ENCODE measurements around the gene SYT17. TPM values are rescaled to one million over a fixed set of nuclear protein-coding genes. Genes with fewer than 3 reads are reported as not detected.

SYT17 gene
- total and polyA plus RNA-seq, 8 donors = 2.0 to 11.4 (median 2.7) TPM

DNA sequence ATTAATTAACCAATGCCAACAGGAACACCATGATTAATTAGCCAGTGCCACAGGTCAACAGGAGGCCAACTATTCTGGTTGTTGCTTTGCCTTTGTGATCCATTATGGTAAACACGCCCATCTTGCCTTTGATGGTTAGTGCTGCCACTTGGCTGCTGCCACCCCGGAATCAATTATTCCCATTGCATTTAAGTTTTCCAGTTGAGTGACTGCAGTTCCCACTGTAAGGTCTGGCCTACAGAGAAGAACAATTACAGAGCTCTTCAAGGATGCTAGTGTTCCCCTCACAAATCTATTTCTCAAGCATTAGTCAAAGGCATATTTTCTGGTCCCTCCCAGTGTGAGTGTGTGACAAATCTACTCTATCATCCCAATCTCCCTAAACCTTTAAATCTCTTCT is 110.4 kb downstream of the SYT17 start:
- no peak for FAIRE-seq
- no peak for DNase-seq
- no peaks in the 10 kb centered on the region for H3K4me1 ChIP-seq
- no peaks in the 10 kb centered on the region for H3K9me3 ChIP-seq
- WGBS, 2 donors = 74 to 81% methylated on average over 2 of the region's 2 CpGs
- no peaks in the 10 kb centered on the region for H3K36me3 ChIP-seq
- H3K4me3 ChIP-seq = no peak overlapping the region
- TF ChIP-seq, protein P1, sequence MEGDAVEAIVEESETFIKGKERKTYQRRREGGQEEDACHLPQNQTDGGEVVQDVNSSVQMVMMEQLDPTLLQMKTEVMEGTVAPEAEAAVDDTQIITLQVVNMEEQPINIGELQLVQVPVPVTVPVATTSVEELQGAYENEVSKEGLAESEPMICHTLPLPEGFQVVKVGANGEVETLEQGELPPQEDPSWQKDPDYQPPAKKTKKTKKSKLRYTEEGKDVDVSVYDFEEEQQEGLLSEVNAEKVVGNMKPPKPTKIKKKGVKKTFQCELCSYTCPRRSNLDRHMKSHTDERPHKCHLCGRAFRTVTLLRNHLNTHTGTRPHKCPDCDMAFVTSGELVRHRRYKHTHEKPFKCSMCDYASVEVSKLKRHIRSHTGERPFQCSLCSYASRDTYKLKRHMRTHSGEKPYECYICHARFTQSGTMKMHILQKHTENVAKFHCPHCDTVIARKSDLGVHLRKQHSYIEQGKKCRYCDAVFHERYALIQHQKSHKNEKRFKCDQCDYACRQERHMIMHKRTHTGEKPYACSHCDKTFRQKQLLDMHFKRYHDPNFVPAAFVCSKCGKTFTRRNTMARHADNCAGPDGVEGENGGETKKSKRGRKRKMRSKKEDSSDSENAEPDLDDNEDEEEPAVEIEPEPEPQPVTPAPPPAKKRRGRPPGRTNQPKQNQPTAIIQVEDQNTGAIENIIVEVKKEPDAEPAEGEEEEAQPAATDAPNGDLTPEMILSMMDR (IDR thresholded peaks at IDR 0.05) = no peak
- ATAC-seq = no peak
- intact Hi-C loops (cut with DNase I) = no loop called here
- no peak overlapping the region for H3K27ac ChIP-seq
- no peaks in the 10 kb centered on the region for H3K27me3 ChIP-seq

DNA sequence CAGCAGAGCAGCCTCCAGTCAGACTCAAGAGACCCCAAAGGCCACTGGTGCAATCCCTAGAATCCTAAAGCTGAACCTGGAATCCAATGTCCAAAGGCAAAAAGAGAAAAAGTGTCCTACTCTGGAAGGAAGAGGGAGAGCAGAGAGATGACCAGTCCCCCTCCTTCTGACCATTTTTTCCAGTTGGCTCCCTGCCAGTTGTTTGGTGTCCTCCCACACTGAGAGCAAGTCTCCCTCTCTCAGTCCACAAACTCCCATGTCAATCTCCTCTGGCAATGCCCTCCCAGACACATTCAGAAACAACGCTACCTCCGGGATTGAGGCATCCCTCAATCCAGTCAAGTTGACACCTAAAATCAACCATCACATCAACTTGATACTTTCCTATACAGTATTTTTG is 113.2 kb downstream of the SYT17 start:
- Histone ChIP-seq H3K27ac (no peak overlapping the region), H3K27me3 (no peaks in the 10 kb centered on the region), H3K4me1 (no peaks in the 10 kb centered on the region), H3K4me3 (no peak overlapping the region), H3K36me3 (no peaks in the 10 kb centered on the region), H3K9me3 (no peaks in the 10 kb centered on the region)
- no peak for DNase-seq
- no peak for ATAC-seq
- no peak for FAIRE-seq
- TF ChIP-seq, protein P1 (IDR thresholded peaks at IDR 0.05) = no peak
- WGBS, 2 donors = 77 to 86% methylated on average over 2 of the region's 2 CpGs
- intact Hi-C loops (cut with DNase I) = no loop called here

DNA sequence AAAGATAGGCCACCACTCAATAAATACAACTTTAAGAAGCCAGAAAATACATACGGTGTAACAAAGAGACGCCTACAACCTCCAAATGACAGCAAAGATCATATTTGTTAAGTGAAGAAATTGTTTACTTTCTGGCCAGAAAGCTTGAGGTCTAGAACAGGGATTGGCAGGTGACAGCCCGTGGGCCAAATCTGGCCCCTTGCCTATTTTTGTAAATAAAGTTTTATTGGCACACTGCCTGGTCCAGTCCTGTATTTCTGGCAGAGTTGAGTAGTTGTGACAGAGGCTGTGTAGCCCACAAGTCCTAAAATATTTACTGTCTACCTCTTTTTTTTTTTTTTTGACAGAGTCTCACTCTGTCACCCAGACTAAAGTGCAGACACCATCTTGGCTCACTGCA is 114.1 kb downstream of the SYT17 start:
- FAIRE-seq (no peak), DNase-seq (no peak), ATAC-seq (no peak)
- TF ChIP-seq, protein P1 (IDR thresholded peaks at IDR 0.05) = no peak
- Histone ChIP-seq H3K9me3 (no peaks in the 10 kb centered on the region), H3K27ac (no peak overlapping the region), H3K36me3 (no peaks in the 10 kb centered on the region), H3K4me1 (no peaks in the 10 kb centered on the region), H3K4me3 (no peak overlapping the region), H3K27me3 (no peaks in the 10 kb centered on the region)
- WGBS, 2 donors = 55 to 61% methylated on average over 3 of the region's 3 CpGs
- intact Hi-C loops (cut with DNase I) = no loop called here

DNA sequence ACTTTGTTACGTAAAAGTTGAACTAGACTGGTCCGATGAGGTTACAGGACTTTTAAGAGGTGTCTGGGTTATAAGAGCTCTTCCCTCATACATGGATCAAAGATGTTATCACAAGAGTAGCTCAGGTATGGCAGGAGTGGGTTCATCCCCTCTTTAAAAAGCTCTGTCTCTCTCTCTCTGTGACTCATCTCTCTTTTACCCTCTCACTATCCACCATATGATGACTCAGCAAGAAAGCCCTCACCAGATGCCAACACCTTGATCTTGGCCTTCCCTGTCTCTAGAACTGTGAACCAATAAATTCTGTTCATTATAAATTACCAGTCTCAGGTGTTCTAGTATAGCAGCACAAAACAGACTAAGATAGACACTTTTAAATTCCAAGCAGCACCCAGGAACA is 115.6 kb downstream of the SYT17 start:
- TF ChIP-seq, protein P1 (IDR thresholded peaks at IDR 0.05) = no peak
- 83 to 86% methylated on average over 2 of the region's 2 CpGs for WGBS, 2 donors
- intact Hi-C loops (cut with DNase I) = no loop called here
- no peak overlapping the region for H3K4me3 ChIP-seq
- H3K27ac ChIP-seq = no peak overlapping the region
- DNase-seq = no peak
- H3K27me3 ChIP-seq = no peaks in the 10 kb centered on the region
- no peaks in the 10 kb centered on the region for H3K36me3 ChIP-seq
- ATAC-seq = no peak
- no peaks in the 10 kb centered on the region for H3K9me3 ChIP-seq
- no peaks in the 10 kb centered on the region for H3K4me1 ChIP-seq
- FAIRE-seq = no peak

DNA sequence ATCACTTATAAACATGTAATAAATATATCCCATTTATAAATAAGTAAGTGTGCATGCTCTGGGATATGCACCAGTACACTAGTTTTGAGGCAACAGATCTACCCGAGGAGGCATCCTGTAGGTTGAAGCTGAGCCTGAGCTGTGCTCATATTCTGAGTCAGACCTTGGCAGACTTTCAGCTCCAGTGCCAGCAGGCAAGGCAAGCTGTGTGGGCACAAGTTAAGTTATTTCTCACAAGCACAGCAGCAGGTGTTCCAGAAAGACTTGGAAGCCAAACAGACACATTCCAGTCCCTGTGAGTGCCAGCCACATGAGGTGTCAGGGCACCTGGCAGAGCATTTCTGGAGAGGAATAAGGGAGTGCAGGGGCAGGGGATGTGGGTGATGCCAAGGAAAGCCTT is 116.2 kb downstream of the SYT17 start:
- Histone ChIP-seq H3K4me3 (no peak overlapping the region), H3K9me3 (no peaks in the 10 kb centered on the region), H3K4me1 (no peaks in the 10 kb centered on the region), H3K36me3 (no peaks in the 10 kb centered on the region), H3K27me3 (no peaks in the 10 kb centered on the region), H3K27ac (no peak overlapping the region)
- ATAC-seq (peak; percentile 95 to 99 (median 96)), DNase-seq (peak; percentile 61 to 87 (median 81)), FAIRE-seq (no peak)
- TF ChIP-seq, protein P1 (IDR thresholded peaks at IDR 0.05) = no peak
- intact Hi-C loops (cut with DNase I) = no loop called here
- WGBS, 2 donors = 11 to 13% methylated on average over 1 of the region's 1 CpG

All from pancreas (tissue), 10 donors.